HG03045 (cell line): ENCODE measurements around the gene ZNF592.

ENCODE experiments used
- ATAC-seq: cut with Tn5 transposase; IDR thresholded peaks from one replicate; pipeline ENCODE4 v1.9.1; 2021; ENCODE audit warnings: mild to moderate bottlenecking, moderate library complexity; ENCODE audit not compliant: unreplicated experiment

The ZNF592 gene

DNA sequence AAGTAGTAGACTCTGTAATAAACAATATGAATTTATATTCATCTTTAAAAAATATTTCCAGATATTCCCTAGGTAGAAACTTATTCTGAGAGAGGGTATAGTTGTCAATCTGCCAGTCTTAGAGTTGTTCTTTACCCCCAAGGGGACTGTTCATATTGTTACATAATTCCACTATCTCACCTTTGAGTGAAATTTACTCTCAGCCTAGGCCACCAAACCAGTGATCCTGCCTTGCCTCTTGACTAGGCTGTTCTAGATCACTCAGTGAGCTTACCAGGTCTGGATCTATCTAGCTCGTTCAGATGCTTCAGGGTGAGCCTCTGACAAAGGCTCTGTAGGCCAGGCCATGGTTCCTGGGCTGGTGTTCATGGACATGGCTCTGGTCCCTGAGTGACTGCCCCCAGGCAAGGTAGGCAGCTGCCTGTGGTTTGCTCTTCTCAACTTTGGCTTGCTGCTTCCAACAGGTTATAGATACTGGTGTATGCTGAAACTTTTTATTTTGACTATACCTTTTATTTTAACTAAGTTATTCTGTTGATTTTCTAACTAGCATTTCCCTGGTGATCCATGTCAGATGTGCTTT lies 27.6 kb downstream of the ZNF592 start:
- ATAC-seq, result no peak

DNA sequence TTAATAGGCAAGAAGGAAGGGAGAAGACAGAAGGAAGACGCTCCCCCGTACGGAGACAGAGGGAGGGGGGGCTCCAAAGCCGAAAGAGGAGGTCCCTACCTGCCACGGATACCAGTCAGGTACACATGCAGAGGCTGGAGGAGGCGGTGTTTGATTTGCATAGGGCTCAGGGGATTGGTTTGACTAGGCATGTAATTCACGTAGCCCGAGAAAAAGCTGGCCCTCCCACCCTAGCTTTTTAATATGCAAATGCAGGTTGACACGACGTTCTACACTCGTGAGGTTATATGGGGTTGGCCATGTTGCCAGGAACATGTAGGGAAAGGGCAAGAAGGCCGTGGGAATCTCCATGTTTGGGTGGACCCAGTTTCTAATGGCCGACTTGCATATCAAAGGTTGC lies 29.8 kb downstream of the ZNF592 start:
- no peak for ATAC-seq

GRCh38 chr15:84780492-84780891 lies 32.1 kb downstream of the ZNF592 start:
- no peak for ATAC-seq

- ATAC-seq, result no peak
Measured at GRCh38 chr15:84781495-84781894, 33.1 kb downstream of the ZNF592 start.

DNA sequence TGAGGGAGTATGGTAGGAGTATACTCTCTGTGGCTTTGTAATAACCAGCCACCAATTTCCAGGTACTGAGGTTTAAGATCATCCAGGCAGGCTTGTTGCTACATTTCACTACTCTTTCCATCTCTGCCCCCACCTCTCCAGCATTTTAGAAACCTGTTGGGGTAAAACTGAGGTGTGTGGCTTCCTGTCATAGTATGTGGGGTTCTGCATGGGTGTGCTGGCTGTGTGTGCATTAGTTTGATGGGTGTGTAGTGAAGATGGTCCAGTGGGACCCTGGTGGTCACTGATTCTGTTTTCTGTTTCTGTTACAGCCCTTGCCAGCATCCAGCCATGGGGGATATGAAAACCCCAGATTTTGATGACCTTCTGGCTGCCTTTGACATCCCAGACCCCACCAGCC lies 34.0 kb downstream of the ZNF592 start:
- no peak for ATAC-seq

DNA sequence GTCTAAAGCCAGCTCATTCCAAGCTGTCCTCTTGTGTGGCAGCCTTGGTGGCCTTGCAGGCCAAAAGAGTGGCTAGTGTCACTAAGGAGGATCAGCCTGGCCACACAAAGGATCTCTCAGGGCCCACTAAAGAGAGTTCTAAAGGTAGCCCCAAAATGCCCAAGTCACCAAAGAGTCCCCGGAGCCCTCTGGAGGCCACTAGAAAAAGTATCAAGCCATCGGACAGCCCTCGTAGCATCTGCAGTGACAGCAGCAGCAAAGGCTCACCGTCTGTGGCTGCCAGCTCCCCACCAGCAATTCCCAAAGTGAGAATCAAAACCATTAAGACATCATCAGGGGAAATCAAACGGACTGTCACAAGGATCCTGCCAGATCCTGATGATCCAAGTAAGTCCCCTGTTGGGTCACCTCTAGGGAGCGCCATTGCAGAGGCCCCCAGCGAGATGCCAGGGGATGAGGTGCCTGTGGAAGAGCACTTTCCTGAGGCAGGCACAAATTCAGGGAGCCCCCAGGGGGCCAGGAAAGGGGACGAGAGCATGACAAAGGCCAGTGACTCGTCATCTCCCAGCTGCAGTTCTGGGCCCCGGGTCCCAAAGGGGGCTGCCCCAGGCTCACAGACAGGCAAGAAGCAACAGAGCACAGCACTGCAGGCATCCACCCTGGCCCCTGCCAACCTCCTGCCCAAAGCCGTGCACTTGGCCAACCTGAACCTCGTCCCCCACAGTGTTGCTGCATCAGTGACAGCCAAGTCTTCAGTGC lies 35.3 kb downstream of the ZNF592 start:
- no peak for ATAC-seq

DNA sequence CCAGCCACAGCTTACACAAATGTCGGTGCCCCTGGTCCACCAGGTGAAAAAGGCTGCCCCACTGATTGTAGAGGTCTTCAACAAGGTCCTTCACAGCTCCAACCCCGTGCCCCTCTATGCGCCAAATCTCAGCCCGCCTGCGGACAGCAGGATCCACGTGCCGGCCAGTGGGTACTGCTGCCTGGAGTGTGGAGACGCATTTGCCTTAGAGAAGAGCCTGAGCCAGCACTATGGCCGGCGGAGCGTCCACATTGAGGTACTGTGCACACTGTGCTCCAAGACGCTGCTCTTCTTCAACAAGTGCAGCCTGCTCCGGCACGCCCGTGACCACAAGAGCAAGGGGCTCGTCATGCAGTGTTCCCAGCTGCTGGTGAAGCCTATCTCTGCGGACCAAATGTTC lies 35.9 kb downstream of the ZNF592 start:
- no peak for ATAC-seq

DNA sequence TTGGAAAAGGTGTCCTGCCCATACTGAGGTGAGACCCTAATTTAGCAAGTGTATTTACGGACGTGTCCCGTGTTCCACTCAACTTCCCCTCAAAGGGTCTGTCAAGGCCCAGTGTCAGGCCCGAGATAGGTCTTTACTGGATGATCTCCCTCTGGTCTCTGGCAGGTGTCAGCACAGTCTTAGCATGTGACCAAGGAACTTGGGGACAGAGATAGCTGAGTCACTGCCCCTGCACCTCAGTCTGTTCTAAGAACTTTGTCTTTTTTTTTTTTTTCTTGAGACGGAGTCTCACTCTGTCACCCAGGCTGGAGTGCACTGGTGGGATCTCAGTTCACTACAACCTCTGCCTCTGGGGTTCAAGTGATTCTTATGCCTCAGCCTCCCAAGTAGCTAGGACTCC lies 36.7 kb downstream of the ZNF592 start:
- ATAC-seq, result no peak

GRCh38 chr15:84788500-84788899 lies 40.1 kb downstream of the ZNF592 start:
- no peak for ATAC-seq

DNA sequence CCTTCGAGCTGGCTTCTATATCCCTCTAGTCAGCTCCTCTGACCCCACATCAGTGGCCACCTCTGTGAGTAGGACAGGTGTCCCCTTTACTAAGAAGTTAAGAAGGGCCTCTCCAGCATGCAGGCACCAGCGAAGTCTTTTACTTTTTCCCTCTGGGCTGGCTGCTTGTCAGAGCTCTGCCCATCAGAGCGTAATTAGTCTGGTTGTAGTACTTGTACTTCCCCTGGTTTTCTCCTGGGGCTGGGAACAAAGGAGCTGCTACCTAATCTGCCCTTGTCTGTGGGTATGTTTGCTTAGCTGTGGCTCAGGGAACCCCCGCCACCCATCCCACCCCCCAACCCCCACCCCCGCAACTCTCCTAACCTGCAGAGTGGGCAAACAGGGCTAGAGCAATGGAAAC lies 41.4 kb downstream of the ZNF592 start:
- no peak for ATAC-seq

DNA sequence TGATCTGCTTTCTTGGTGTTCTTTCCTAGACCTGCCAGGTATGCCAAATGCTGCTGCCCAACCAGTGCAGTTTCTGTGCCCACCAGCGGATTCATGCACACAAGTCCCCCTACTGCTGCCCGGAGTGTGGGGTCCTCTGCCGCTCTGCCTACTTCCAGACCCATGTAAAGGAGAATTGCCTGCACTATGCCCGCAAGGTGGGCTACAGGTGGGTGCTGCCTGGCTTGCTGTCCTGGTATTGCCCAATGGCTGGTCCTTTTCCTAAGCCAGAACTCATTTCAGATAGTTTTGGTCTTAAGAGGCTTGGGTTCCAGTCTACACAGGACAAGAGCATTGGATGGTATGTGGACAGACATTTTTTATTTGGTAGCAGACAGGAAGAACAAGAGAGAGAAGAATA lies 42.3 kb downstream of the ZNF592 start:
- ATAC-seq, result no peak

GRCh38 chr15:84791763-84792162 lies 43.4 kb downstream of the ZNF592 start:
- ATAC-seq, result no peak

- no peak for ATAC-seq
Measured at GRCh38 chr15:84793431-84794161, 45.2 kb downstream of the ZNF592 start.

GRCh38 chr15:84794162-84794547 lies 45.8 kb downstream of the ZNF592 start:
- no peak for ATAC-seq

DNA sequence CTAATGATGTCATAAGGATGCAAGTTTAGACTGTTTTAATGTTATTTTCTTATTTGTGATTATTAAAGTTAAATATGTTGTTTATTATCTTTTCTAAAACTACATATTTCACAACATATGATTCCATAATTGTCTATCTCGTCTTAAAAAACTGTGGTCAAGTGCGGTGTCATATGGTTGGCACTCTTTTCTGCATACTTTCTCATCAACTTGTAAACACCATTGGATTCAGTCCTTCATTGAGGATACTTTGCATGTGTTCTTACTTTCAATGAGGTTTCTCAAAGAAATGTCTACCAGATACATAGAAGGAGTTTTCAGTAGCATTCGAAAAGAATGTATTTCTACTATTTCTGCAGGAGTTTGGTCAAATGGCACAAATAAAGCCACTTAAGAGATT lies 46.8 kb downstream of the ZNF592 start:
- no peak for ATAC-seq

DNA sequence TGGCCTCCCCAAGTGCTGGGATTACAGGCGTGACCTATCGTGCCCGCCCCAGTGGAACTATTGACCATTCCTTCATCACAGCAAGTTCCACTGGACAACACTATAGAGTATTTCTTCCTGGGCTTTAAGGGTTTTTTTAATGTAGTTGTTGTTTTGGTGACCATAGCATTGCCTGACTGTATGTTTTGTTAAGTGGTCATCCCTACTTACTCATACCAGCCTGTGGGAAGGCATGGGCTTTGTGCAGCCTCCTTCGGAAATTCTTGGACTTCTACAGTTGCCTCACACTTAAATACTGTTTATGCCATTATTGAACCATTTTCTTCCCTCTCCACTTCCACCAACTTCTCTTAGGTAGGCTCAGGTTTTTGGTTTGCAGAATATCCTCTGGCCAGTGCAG lies 48.8 kb downstream of the ZNF592 start:
- ATAC-seq, result no peak

GRCh38 chr15:84797801-84798200 lies 49.4 kb downstream of the ZNF592 start:
- no peak for ATAC-seq

DNA sequence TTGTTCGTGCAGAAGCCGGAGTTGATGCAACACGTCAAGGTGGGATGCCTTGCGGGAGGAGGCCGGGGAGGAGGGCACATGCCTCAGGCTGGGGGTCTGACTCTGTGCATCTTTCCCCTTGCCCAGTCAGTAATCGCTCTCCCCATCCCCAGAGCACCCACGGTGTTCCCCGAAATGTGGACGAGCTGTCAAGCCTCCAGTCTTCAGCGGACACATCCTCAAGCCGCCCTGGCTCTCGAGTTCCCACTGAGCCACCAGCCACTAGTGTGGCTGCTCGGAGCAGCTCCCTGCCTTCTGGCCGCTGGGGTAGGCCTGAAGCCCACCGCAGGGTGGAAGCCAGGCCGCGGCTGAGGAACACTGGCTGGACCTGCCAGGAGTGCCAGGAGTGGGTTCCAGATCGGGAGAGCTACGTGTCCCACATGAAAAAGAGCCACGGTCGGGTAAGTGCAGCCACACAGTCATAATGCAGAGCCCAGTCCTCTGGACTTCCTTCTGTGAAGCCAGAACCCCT lies 50.1 kb downstream of the ZNF592 start:
- ATAC-seq, result no peak

- no peak for ATAC-seq
Measured at GRCh38 chr15:84799511-84800187, 51.3 kb downstream of the ZNF592 start.

GRCh38 chr15:84800365-84800806 lies 52.0 kb downstream of the ZNF592 start:
- ATAC-seq, result no peak
